ENCODE measurements around the gene GRAMD2B. TPM values are rescaled to one million over a fixed set of nuclear protein-coding genes. Genes with fewer than 3 reads are reported as not detected.
A peak's percentile ranks its signal among the peaks of the same experiment; 100 is the strongest.
"Not testable (repeated sequence)": the region's sequence is repeated elsewhere in the genome, so short reads cannot be mapped to it uniquely, and the experiment has no call there.

Gene GRAMD2B
- total and polyA plus RNA-seq, 5 donors, result 13.0 to 45.4 (median 33.6) TPM

DNA sequence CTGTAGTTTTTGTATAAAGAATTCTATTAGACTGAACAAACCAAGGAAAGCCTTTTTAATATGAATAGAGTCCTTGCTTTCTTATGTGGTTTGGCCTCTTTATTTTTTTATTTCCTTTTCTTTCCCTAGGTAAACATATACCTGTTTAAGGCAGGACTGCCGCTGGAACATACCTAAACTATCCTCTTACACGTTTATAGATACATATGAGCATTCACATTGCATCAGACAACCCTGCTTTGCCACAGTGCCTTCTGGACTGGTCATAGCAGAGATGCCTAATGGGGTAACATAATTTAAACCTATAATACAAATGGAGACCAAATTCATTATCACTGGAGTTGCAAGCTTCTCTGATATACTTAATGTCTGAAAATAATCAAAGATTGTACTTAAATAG, 12.5 kb downstream of the GRAMD2B start:
- no peak overlapping the region for H3K4me3 ChIP-seq (ENCODE audit: low read length)
- H3K27me3 ChIP-seq (ENCODE audit: control insufficient read depth, insufficient read depth), result no peaks in the 10 kb centered on the region
- DNase-seq (no peak), ATAC-seq (no peak)
- 88% methylated on average over 2 of the region's 2 CpGs for WGBS
- intact Hi-C loops (cut with DNase I), result no loop called here
- no peak overlapping the region for H3K27ac ChIP-seq (ENCODE audit: low read length)
- H3K4me1 ChIP-seq (ENCODE audit: control insufficient read depth, insufficient read depth, low read length), result no peaks in the 10 kb centered on the region
- no peaks in the 10 kb centered on the region for H3K9me3 ChIP-seq (ENCODE audit: control insufficient read depth, low read length)

DNA sequence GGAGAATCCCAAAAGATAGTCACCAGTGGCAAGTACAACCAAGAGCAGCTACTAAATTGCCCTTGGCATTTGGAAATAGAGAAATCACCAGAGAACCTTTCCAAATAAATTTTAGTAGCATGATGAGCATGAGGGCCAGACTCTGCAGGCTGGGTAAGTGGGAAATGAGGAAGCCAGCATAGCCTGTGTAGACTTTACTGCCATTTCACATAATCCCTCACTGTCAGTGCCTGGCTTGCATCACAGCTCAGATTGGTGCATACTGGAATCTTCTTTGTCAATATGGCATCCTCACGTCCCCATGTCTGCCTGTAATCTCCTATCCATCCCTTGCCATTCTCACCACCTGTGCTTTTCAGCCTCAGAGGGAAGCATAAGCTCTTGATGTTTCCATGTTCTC, 14.5 kb downstream of the GRAMD2B start:
- H3K4me3 ChIP-seq (ENCODE audit: low read length), result no peak overlapping the region
- ATAC-seq, result no peak
- DNase-seq, result no peak
- no peak overlapping the region for H3K27ac ChIP-seq (ENCODE audit: low read length)
- no peaks in the 10 kb centered on the region for H3K9me3 ChIP-seq (ENCODE audit: control insufficient read depth, low read length)
- 91% methylated on average over 1 of the region's 1 CpG for WGBS
- H3K4me1 ChIP-seq (ENCODE audit: control insufficient read depth, insufficient read depth, low read length), result no peaks in the 10 kb centered on the region
- H3K27me3 ChIP-seq (ENCODE audit: control insufficient read depth, insufficient read depth), result no peaks in the 10 kb centered on the region
- intact Hi-C loops (cut with DNase I), result no loop called here

DNA sequence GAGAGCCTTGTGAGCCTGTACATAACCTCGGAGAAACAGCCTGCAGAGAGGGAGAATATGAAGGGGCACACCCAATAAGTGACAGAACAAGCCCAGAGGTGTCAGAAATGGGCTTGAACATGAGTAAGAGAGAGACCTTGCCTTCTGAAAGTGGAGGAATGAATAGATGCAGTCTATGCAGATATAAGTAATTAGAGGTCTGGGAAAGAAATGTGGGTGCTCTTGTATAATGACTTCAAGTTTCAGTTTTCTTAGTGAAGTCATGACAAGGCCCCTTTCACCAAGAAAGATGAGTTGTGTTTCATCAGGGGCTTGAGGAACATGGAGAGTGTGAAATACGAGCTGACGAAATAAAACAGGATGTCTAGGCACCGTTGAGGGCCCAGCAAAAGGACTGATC, 15.1 kb downstream of the GRAMD2B start:
- Histone ChIP-seq H3K27me3 (ENCODE audit: control insufficient read depth, insufficient read depth) (no peaks in the 10 kb centered on the region), H3K9me3 (ENCODE audit: control insufficient read depth, low read length) (no peaks in the 10 kb centered on the region), H3K27ac (ENCODE audit: low read length) (no peak overlapping the region), H3K4me1 (ENCODE audit: control insufficient read depth, insufficient read depth, low read length) (no peaks in the 10 kb centered on the region), H3K4me3 (ENCODE audit: low read length) (no peak overlapping the region)
- intact Hi-C loops (cut with DNase I), result no loop called here
- ATAC-seq (no peak), DNase-seq (no peak)
- 82% methylated on average over 4 of the region's 4 CpGs for WGBS

DNA sequence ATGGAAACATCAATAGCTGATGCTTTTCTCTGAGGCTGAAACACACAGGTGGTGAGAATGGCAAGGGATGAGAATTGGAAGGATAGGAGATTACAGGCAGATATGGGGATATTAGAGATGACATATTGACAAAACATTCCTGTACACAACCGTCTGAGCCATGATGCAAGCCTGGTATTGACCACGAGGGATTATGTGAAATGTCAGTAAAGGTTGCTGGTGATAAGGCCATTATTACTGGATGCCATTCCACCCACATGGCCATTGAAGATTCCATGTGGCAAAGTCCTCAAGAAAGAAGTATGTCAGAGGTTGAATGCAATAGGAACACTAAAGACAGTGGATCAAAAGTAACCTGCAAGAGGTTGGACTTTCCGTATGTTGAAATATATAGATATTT, 15.7 kb downstream of the GRAMD2B start:
- H3K9me3 ChIP-seq (ENCODE audit: control insufficient read depth, low read length), result no peaks in the 10 kb centered on the region
- ATAC-seq (no peak), DNase-seq (no peak)
- no peak overlapping the region for H3K4me3 ChIP-seq (ENCODE audit: low read length)
- intact Hi-C loops (cut with DNase I), result no loop called here
- H3K27me3 ChIP-seq (ENCODE audit: control insufficient read depth, insufficient read depth), result no peaks in the 10 kb centered on the region
- H3K27ac ChIP-seq (ENCODE audit: low read length), result no peak overlapping the region
- 82% methylated on average over 3 of the region's 3 CpGs for WGBS
- H3K4me1 ChIP-seq (ENCODE audit: control insufficient read depth, insufficient read depth, low read length), result no peaks in the 10 kb centered on the region

DNA sequence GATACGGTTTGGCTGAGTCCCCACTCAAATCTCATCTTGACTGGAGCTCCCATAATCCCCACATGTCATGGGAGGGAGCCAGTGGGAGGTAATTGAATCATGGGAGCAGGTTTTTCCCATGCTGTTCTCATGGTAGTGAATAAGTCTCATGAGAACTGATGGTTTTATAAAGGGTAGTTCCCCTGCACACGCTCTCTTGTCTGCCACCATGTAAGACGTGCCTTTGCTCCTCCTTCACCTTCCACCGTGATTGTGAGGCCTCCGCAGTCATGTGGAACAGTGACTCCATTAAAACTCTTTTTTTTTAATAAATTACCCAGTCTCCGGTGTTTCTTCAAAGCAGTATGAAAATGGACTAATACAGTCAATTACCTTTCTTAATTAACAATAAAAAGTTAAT, 16.5 kb downstream of the GRAMD2B start:
- intact Hi-C loops (cut with DNase I); ATAC-seq: not testable (repeated sequence)

DNA sequence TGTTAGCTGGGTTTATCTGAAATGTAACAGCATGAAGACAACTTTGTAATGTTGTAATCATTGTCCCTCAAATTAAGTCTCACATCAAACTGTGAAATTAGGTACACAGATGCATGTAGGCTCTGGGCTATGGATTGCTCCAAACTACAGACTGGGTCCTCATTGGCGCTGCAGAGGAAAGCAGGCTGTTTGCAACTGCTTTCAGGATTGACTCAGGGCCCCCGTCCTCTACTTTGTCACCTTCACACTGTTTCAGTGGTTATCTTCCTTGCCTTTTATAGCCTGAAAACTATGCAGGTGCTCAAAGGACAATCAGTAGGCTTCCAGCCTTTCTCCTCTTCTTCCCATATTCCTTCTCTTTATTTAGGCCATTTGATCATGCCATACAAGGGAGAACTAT, 18.0 kb downstream of the GRAMD2B start:
- H3K27me3 ChIP-seq (ENCODE audit: control insufficient read depth, insufficient read depth), result no peaks in the 10 kb centered on the region
- no peak overlapping the region for H3K4me3 ChIP-seq (ENCODE audit: low read length)
- WGBS, result 77% methylated on average over 2 of the region's 2 CpGs
- intact Hi-C loops (cut with DNase I), result no loop called here
- peak overlapping the region; percentile 36 for H3K27ac ChIP-seq (ENCODE audit: low read length)
- DNase-seq (no peak), ATAC-seq (no peak)
- H3K9me3 ChIP-seq (ENCODE audit: control insufficient read depth, low read length), result no peaks in the 10 kb centered on the region
- no peaks in the 10 kb centered on the region for H3K4me1 ChIP-seq (ENCODE audit: control insufficient read depth, insufficient read depth, low read length)

More for the DNA sequence above, 16.5 kb downstream of the GRAMD2B start:
- DNase-seq; H3K9me3 ChIP-seq (ENCODE audit: control insufficient read depth, low read length); H3K27ac ChIP-seq (ENCODE audit: low read length); H3K4me3 ChIP-seq (ENCODE audit: low read length); H3K4me1 ChIP-seq (ENCODE audit: control insufficient read depth, insufficient read depth, low read length); H3K27me3 ChIP-seq (ENCODE audit: control insufficient read depth, insufficient read depth): not testable (repeated sequence)
- 96% methylated on average over 6 of the region's 6 CpGs for WGBS

DNA sequence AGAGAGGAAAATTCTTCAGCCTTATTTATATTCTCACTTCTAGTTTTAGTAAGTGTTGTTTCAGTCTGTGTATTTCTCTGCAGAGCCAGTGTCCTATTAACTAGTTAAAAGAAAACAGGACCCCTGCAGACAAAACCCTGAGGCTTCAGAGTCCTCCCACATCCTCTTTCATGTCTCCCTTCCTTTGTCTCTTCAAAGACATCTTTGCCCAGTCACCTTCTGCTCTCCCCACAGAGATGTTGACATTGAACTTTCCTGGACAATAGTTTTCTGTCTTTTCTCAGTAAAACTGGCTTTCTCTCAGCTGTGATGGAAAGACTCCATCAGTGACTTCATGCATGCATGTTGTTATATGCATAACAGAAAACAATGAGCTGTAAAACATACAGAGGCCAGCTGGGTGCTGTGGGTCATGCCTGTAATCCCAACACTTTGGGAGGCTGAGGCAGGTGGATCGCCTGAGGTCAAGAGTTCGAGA, 20.2 kb downstream of the GRAMD2B start:
- Histone ChIP-seq H3K4me1 (ENCODE audit: control insufficient read depth, insufficient read depth, low read length) (peaks cover 2% of the 10 kb centered on the region), H3K9me3 (ENCODE audit: control insufficient read depth, low read length) (no peaks in the 10 kb centered on the region), H3K27me3 (ENCODE audit: control insufficient read depth, insufficient read depth) (no peaks in the 10 kb centered on the region), H3K27ac (ENCODE audit: low read length) (no peak overlapping the region), H3K4me3 (ENCODE audit: low read length) (no peak overlapping the region)
- DNase-seq (no peak), ATAC-seq (no peak)
- WGBS, result 89% methylated on average over 2 of the region's 2 CpGs
- intact Hi-C loops (cut with DNase I), result no loop called here

DNA sequence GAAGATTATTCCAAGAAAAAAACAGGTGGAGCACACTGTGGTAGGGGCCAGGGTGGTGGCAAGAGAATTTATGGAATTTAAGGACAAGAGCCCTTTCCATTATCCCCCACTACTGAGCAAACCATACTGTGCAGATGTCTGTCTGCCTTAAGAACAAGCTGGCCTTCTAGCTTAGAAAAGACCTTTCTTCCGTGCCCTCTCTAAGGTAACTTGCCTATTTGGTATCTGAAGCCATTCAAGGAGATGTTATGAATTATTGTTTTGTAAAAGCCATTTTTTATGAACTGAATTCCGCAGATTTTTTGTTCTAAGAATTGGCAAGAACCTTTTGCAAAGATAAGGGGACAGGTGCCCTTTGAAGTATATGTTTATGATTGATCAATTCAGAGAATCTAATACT, 20.9 kb downstream of the GRAMD2B start:
- H3K4me3 ChIP-seq (ENCODE audit: low read length), result no peak overlapping the region
- WGBS, result 98% methylated on average over 2 of the region's 2 CpGs
- H3K4me1 ChIP-seq (ENCODE audit: control insufficient read depth, insufficient read depth, low read length), result peaks cover 2% of the 10 kb centered on the region
- no peaks in the 10 kb centered on the region for H3K27me3 ChIP-seq (ENCODE audit: control insufficient read depth, insufficient read depth)
- no peaks in the 10 kb centered on the region for H3K9me3 ChIP-seq (ENCODE audit: control insufficient read depth, low read length)
- ATAC-seq (no peak), DNase-seq (no peak)
- no peak overlapping the region for H3K27ac ChIP-seq (ENCODE audit: low read length)
- intact Hi-C loops (cut with DNase I), result no loop called here

DNA sequence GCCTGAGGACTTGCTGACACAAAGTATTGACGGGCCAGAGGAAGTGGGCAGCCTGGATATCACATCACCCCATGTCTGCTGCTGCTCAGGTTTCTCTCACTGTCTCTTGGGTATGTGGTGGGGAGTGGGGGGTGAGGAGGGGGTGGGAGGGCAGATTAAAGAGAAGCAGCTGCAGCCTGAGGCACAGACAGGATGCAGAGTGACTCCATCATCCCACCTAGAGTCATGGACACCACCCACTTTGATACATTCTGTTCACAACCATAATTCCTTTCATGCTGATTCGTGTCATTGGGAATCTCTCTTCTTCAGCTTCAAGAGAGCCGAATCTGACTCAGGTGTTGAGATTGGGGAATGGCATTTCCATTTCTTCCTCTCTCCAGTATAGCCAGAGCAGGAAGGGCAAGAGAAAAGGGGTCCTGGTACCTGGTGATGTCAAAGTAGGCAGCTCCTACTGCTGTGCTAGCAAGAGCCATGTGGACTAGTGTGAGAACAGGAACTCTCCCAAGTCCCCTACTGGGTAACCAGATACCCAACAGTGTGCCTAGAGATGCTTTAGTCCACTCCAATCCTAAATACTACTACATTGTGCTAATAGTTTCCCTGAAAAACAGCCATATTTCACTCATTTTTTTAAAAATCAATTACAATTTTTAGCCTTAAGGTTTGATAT, 22.4 kb downstream of the GRAMD2B start:
- Histone ChIP-seq H3K4me3 (ENCODE audit: low read length) (no peak overlapping the region), H3K9me3 (ENCODE audit: control insufficient read depth, low read length) (no peaks in the 10 kb centered on the region), H3K27ac (ENCODE audit: low read length) (no peak overlapping the region), H3K4me1 (ENCODE audit: control insufficient read depth, insufficient read depth, low read length) (peaks cover 8% of the 10 kb centered on the region), H3K27me3 (ENCODE audit: control insufficient read depth, insufficient read depth) (no peaks in the 10 kb centered on the region)
- DNase-seq (no peak), ATAC-seq (no peak)
- intact Hi-C loops (cut with DNase I), result no loop called here
- 86% methylated on average over 3 of the region's 3 CpGs for WGBS

DNA sequence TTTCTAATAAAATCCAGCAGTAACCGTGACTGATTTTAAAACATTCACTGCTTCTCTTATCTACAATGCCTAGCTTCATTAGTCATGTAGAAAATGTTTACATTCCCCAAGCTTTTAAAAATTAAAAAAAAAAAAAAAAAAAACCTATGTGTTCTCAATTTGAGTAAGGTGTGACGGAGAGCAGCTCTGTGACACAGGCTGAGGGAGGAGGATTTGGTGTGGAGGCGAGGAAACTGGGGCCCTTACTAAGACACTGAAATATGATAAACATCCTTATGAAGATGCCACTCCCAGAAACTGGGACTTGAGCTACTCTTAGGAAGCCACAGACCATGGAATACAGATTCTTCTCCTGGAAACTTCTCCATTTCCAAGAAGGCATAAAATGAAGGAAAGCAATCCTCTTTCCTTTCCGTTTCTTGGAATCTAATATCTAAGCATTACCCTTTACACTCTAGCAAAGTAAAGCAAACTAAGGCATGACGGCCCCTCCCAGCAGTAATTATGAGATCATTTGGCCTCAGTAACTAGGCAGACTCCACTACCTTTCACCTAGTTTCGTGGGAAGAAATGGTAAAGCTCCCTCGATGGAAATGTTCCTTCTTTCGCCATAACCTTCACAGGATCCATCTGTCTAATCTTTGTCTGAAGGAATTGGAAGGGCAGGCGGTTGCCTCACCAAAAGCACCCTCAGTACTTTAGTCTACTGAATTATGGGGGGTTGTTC, 23.5 kb downstream of the GRAMD2B start:
- Histone ChIP-seq H3K4me3 (ENCODE audit: low read length) (no peak overlapping the region), H3K27me3 (ENCODE audit: control insufficient read depth, insufficient read depth) (no peaks in the 10 kb centered on the region), H3K27ac (ENCODE audit: low read length) (no peak overlapping the region), H3K4me1 (ENCODE audit: control insufficient read depth, insufficient read depth, low read length) (peaks cover 11% of the 10 kb centered on the region), H3K9me3 (ENCODE audit: control insufficient read depth, low read length) (no peaks in the 10 kb centered on the region)
- ATAC-seq (no peak), DNase-seq (no peak)
- intact Hi-C loops (cut with DNase I), result no loop called here
- WGBS, result 90% methylated on average over 9 of the region's 9 CpGs

DNA sequence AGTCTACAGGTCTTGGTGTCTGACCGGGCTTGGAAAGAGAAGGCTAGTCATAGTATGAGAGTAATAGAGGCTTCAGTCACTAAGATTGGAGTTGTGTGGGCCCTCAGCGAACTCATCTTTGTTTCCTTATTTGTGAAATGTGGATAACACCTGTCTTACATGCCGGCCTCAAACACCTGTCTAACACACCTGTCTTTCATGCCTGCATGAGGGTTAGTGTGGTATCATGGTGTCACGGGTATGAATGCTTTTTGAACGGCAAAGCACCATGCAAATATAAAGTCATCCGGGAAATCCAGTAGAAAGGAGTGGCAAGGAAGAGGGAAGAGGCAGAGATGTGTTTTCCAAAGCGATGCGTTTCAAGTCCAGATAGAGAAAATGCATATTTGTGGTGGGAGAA, 25.5 kb downstream of the GRAMD2B start:
- Histone ChIP-seq H3K27me3 (ENCODE audit: control insufficient read depth, insufficient read depth) (no peaks in the 10 kb centered on the region), H3K9me3 (ENCODE audit: control insufficient read depth, low read length) (no peaks in the 10 kb centered on the region), H3K4me3 (ENCODE audit: low read length) (no peak overlapping the region), H3K27ac (ENCODE audit: low read length) (no peak overlapping the region), H3K4me1 (ENCODE audit: control insufficient read depth, insufficient read depth, low read length) (peaks cover 11% of the 10 kb centered on the region)
- intact Hi-C loops (cut with DNase I), result no loop called here
- DNase-seq, result no peak
- no peak for ATAC-seq
- WGBS, result 87% methylated on average over 8 of the region's 8 CpGs

Data from right cardiac atrium (tissue), 5 donors.